A172 (cell line): ENCODE measurements around the gene ZNF385C. TPM values are rescaled to one million over a fixed set of nuclear protein-coding genes. Genes with fewer than 3 reads are reported as not detected.

Experiments
- DNase-seq: peaks from one replicate; pipeline ENCODE4 v3.0.0-alpha.2; 2015; ENCODE audit warnings: low spot score
- total RNA-seq: library from RNA; depleted of rRNA; stranded (reverse); fragments of >200 nt; shearing (Covaris generic); gene quantifications from 2 replicates; pipeline ENCODE4 v1.2.3, GENCODE V29; 2014

Gene ZNF385C
- total RNA-seq, 1 experiment from 2014 or later, result not detected

- DNase-seq, result no peak
These were observed 9.6 kb upstream of the ZNF385C start for GRCh38 chr17:42107597-42108576.

DNA sequence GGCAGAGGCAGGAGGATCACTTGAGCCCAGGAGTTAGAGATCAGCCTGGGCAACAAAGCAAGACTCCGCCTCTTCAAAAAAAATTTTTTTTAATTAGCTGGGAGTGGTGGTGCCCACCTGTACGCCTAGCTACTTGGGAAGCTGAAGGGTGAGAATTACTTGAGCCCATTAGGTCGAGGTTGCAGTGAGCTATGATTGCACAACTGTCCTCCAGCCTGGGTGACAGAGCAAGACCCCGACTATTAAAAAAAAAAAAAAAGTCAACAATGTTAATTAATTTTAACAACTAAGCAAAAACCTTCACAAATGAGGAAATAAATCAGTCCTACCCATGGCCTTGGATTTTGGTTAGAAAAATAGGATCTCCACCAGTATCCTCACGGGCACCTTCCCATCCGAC is 8.9 kb upstream of the ZNF385C start:
- no peak for DNase-seq

DNA sequence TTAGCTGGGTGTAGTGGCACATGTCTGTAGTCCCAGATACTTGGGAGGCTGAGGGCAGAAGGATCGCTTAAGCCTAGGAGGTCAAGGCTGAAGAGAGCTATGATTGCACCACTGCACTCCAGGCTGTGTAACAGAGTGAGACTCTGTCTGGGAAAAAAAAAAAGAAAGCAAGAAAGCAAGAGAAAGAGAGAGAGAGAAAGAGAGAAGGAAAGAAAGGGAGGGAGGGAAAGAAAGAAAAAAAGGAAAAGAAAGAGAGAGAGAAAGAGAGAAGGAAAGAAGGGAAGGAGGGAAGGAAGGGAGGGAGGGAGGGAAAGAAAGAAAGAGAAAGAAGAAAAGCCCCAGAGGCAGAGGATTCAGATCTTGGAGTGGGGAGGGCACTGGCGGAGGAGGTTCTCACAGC is 7.7 kb upstream of the ZNF385C start:
- no peak for DNase-seq

- no peak for DNase-seq
These were observed 6.0 kb upstream of the ZNF385C start for GRCh38 chr17:42104264-42104663.

DNA sequence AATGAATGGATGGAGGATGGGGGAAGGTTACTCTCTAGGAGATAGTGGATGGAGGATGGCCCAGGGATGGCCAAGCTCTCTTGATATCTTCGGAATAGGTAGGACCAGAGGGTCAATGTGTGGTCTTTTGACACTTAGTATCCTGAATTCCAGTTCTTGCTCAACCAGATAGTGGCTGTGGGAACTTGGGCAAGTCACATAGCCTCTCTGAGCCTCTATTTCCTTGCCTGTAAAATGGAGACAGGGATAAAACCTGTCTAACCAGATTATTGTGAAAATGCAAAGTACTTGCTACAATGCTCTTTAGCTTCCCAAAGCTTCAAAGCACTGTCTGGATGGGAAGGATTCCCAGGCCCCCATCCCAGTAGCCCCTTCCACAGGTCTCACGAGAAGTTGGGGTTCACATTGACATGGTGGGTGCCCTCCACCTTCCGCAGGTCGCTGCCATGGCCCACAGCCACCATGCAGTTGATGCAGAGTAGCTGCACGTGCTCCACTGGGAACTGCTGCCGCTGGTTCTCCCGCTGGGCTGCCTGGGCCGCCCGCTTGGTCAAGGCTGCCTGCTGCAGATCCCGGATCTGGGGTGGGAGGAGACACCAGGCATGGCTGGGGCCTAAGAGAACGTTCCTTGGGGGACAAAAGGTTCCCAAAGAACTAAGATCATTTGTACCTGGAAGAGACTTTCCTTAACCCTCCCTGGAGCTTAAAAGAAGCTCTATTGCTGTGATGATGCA is 5.1 kb upstream of the ZNF385C start:
- no peak for DNase-seq

- peak; percentile 60 for DNase-seq
These were observed 3.4 kb upstream of the ZNF385C start for GRCh38 chr17:42101513-42102292.

DNA sequence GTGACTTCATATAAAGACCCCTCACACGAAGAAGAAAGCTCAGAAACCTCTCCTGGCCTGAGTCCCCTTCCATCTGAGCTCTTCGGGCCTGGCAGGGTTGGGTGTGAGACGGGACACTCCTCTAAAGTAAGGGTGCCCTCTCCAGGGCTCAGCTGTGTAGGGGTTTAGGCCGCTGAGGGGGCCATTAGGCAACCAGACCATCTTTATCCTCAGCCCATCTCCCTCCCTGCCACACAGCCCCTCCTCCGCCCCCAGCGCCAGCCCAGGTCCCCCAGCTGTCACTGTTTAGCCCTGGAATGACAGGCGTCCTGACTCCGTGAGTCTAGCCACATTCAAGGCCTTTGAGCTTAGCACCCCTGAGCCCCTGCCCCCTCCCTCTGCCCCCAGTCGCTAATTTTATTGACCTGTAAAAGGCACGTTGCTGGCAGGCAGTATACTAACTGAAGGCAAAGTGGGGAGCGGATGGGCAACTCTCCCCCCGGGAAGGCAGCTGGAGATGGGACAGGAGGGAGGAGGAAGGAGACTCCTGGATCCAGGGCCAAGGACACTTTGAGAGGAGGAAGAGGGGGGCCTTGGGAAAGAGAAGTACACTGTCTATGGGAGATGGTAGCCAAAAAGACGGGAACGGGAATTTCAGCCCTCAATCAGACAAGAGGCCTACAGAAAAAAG is 592 bp upstream of the ZNF385C start:
- no peak for DNase-seq

DNA sequence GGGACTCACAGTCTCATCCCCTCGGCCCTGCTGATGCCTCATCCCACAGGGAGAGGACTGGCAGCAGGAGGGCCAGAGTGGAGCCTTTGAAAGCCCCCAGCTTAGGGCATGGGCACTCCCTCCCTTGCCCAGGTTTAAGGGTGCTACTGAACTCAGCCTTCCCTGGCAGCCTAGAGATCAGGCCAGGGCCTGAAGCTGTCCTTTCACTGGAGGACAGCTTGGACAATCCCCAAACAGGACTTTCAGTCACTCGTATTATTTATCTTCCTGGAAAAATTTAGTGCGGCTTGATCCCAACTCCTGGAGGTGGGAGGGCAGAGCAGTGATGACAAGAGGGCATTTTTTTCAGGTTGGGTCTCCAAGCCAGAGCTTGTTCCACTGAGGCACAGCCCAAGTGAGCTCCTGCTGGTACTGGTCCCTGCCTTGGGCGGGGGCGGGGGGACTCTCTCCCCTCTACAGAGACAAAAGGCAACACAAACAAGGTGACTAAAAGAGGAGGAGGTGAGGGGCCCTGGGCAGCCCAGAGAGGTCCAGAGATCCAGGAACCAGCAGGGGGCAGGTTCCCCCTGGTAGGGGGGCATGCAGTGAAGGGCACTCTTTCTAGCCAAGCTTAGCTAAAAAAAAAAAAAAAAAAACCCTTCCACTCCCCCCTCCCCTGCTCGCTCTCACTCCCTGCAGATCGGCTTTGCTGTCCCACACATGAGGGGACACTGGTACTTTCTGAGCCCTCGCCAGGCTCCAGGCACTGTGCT is 1.7 kb downstream of the ZNF385C start:
- DNase-seq, result no peak

DNA sequence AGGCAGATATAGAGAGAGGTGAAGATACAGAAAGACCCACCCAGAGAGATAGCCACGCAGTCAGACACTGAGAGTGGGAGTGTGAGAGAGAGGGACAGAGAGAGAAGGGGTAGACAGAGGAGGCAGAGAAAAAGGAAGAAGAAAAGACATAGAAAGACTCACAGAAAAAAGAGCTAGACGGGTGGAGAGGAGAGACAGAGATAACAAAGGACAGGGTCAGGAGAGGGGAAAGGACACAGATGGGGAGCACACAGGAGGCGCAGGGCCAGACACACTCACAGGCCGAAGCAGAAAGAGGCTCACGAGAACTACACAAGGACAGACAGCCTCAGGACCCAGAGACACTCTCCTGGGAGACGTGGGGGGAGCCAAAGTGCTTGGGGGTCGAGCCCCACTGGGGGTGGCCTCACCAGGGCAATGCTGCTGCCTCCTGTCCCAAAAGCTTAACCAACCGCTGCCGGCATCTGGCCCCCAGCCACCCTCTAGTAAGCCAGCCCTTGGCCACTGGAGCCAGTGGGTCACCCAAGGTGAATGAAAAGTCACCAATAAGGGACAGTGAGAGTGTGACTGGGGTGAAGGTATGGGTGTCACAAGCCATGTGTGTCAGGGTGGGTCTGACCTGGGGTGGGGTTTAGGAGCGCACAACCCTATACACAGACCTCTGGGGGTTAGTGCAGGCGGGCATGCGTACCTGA is 3.8 kb downstream of the ZNF385C start:
- DNase-seq, result no peak

DNA sequence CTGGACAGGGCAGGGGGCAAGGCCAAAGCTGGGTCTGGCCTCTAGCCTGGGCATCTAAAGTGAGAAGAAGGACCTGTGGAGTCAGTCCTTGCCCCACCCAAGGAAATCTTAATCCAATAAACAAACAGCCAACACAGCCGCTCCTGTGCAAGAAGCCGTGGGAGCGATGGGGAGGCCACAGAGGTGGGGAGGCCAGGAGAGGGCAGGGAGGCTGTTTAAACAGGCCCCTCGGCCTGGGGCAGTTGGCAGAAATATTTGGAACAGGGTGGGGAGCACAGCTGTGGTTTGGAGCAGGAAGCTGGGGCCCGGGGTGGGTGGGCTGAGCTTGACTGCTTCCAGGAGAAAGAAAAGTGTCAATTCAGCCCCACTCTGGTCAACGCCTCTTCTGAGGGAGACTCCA is 5.3 kb downstream of the ZNF385C start:
- no peak for DNase-seq

DNA sequence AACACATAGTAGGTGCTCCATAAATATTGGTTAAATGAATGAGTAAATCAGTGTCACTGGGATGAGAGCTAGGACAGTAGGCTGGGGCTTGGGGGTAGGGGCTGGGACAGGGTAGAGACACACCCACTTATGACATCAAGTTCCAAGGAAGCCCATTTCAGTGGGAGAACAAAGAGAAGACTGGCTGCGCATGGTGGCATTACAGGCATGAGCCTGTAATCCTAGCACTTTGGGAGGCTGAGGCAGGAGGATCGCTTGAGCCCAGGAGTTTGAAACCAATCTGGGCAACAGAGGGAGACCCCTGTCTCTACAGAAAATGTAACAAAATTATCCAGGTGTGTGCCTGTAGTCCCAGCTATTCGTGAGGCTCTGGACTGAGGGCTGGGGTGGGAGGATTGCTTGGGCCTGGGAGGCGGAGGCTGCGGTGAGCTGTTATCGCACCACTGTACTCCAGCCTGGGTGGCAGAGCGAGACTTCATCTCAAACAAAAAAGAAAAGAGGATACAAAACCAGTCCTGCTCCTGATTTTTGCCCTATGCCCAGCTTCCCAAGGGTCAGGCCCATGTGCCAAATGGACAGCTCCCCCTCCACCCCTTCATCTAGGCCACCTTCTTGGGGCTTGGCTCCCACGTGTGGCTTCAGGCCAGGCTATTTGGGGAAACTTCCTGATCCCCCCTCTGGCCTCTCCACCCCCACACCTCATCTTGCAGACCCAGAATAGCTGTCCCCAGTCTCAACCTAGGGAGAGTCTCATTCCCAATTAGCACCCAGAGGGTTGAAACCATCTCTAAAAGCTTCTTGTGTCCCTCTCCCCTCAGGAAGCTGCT is 7.1 kb downstream of the ZNF385C start:
- no peak for DNase-seq

- no peak for DNase-seq
These were observed 9.5 kb downstream of the ZNF385C start for GRCh38 chr17:42088736-42089135.

- no peak for DNase-seq
These were observed 10.3 kb downstream of the ZNF385C start for GRCh38 chr17:42087736-42088705.

DNA sequence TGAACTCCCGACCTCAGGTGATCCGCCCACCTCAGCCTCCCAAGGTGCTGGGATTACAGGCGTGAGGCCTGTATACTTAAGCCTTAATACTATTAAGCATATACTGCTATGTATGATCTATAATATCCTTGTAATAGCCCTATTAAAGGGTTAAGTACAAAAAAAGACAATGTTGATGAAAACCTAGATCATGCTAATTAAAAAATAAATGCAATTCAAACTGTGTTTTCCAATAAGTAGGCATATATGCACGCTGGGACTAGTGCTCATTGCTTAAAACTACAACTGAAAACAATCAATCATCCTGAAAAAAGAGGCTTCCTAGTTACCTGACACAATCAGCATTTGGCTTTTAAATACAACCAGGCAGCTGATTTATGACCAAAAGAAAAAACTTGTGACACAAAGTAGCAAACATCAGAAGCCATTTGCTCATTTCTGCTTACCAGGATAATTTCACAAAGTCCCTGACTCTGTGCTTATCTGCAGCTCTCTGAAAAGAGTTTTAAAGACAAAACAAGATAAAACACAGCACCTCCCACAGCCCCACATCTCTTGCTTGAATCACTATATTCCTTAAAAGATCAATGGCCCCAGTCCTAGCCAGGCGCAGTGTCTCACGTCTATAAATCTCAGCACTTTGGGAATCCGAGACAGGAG is 11.1 kb downstream of the ZNF385C start:
- DNase-seq, result no peak

DNA sequence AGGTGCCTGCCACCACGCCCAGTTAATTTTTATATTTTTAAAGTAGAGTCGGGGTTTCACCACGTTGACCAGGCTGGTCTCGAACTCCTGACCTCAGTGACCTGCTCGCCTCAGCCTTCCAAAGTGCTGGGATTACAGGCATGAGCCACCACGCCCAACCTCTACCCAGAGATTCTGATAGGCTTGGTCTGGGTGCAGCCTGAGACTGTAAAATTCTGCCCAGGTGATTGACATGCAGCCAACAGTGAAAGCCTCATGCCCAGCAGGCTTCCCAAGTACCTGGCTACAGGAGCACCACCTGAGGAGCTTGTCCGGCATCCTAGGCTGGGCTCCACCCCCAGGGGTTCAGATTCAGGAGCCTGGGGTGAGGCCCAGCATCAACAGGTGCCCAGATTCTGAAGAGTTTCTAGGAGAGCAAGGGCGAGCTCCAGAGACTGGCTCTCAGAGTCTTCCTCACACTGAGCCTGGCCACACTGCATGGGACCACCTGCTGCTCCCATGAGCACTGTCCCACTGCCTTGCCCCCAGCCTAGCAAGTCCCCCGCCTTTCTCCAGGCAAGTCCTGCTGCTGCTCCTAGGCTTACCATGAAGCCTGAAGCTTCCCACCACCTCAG is 16.6 kb downstream of the ZNF385C start:
- no peak for DNase-seq

GRCh38 chr17:42079541-42079940 is 18.7 kb downstream of the ZNF385C start:
- no peak for DNase-seq

DNA sequence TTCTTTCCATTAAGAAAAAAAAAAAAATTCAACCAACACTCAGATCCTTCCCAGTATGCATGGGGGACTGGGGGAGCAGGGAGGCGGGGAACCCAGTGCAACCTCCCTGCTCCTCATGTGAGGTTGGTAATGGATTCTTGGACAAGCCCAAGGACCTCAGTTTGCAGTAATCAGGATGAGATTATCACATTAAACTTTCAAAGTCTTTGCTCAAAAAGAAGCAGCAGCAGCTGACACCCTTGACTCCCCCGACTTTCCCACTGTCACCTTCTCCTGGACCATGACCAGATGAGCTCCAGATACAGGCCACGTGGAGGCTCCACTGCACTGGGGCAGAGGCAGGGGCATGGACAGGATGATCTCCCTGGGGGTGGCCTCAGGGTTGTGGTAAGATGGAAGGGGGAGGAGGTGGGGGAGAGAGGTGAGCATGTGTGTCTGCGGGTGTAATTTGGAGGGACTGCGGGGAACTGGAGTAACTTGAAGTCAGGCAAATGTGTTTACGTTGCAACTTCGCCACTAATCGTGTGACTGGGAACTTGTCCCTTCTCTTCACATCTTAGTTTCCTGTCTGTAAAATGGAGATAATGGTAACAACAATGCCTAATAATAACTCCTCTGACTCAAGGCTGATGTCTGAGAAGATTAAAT is 19.8 kb downstream of the ZNF385C start:
- no peak for DNase-seq
